Lower leg skin (tissue), 3 donors: ENCODE results near the gene MINK1.

Source experiments
- CTCF ChIP-seq, 3 donors: fragments of 450-650 bp; IDR thresholded peaks; one replicate each; pipeline ENCODE4 v1.5.1; 2016; ENCODE audit warnings: antibody characterized with exemption in 3 of 3, mild to moderate bottlenecking in 3 of 3, moderate library complexity in 2 of 3
- POLR2A ChIP-seq, 2 donors: fragments of 450-650 bp; IDR thresholded peaks; one replicate each; pipeline ENCODE4 v1.6.1; 2016 to 2017; ENCODE audit warnings: antibody characterized with exemption in 2 of 2, mild to moderate bottlenecking in 1 of 2, moderate library complexity in 1 of 2

- TF ChIP-seq CTCF (IDR thresholded peaks at IDR 0.05) = no peak
- TF ChIP-seq POLR2A (IDR thresholded peaks at IDR 0.05) = no peak
Measured at GRCh38 chr17:4800462-4801196, 32.5 kb upstream of the MINK1 start.
